OCI-LY3 (cell line): ENCODE measurements around the gene LIN54.

ENCODE experiments used
- EZH2phosphoT487 ChIP-seq: fragments of 200-600 bp; shearing (Covaris generic); IDR thresholded peaks from 2 replicates; pipeline ENCODE4 v1.6.1; 2018; ENCODE audit warnings: antibody characterized with exemption, mixed run types, low read depth
- TF ChIP-seq, protein P1 (sequence below): fragments of 200-600, 300-600 bp; sonication (generic); IDR thresholded peaks from 2 replicates; pipeline ENCODE4 v1.5.1; 2014; ENCODE audit warnings: antibody characterized with exemption, low read length, low read depth

DNA sequence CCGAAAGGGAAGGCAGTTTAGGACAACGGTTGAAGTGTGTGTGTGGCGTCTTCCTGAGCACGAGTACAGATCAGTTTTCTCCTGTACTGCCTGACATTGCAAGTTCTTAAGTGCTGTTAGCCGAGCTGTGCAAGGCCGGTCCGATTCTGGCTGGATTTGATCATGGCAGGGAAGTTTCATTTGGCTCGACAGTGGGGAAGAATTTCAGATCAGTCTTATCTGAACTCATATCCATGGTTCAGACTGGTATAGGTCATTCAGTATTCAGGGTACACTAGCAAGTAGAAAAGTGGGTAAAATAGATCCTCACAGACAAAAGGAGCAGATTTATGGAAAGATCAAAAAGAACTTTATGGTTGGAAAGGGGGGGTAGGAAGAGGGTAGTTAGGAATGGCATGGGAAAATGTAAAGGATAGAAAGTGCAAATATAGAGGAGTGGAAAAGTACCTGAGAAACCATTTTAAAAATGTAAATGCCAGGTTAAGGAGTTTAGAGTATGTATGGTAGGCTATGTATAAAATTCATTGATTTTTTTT, 109.4 kb downstream of the LIN54 start:
- TF ChIP-seq, protein P1, sequence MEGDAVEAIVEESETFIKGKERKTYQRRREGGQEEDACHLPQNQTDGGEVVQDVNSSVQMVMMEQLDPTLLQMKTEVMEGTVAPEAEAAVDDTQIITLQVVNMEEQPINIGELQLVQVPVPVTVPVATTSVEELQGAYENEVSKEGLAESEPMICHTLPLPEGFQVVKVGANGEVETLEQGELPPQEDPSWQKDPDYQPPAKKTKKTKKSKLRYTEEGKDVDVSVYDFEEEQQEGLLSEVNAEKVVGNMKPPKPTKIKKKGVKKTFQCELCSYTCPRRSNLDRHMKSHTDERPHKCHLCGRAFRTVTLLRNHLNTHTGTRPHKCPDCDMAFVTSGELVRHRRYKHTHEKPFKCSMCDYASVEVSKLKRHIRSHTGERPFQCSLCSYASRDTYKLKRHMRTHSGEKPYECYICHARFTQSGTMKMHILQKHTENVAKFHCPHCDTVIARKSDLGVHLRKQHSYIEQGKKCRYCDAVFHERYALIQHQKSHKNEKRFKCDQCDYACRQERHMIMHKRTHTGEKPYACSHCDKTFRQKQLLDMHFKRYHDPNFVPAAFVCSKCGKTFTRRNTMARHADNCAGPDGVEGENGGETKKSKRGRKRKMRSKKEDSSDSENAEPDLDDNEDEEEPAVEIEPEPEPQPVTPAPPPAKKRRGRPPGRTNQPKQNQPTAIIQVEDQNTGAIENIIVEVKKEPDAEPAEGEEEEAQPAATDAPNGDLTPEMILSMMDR: no peak
- no peak for TF ChIP-seq EZH2phosphoT487
